Ishikawa (cell line): ENCODE results near the gene PDE1C.

Experiments used
- CEBPB ChIP-seq: IDR thresholded peaks from 2 replicates; pipeline ENCODE4 v1.6.1; 2012
- CREB1 ChIP-seq: IDR thresholded peaks from 2 replicates; pipeline ENCODE4 v1.6.1; 2012; ENCODE audit warnings: low read depth
- EGR1 ChIP-seq: IDR thresholded peaks from 2 replicates; pipeline ENCODE4 v1.6.1; 2012
- EP300 ChIP-seq: IDR thresholded peaks from 2 replicates; pipeline ENCODE4 v1.6.1; 2012; ENCODE audit warnings: borderline replicate concordance
- FOXM1 ChIP-seq: IDR thresholded peaks from 2 replicates; pipeline ENCODE4 v1.6.1; 2012; ENCODE audit warnings: low read depth, borderline replicate concordance
- MAX ChIP-seq: IDR thresholded peaks from 2 replicates; pipeline ENCODE4 v1.6.1; 2012
- NFIC ChIP-seq: IDR thresholded peaks from 2 replicates; pipeline ENCODE4 v1.6.1; 2012
- RAD21 ChIP-seq: IDR thresholded peaks from 2 replicates; pipeline ENCODE4 v1.6.1; 2012; ENCODE audit warnings: low read depth
- REST ChIP-seq: IDR thresholded peaks from 2 replicates; pipeline ENCODE4 v1.6.1; 2012; ENCODE audit warnings: low read depth, mild to moderate bottlenecking
- TAF1 ChIP-seq: IDR thresholded peaks from 2 replicates; pipeline ENCODE4 v1.6.1; 2012; ENCODE audit warnings: low read depth, mild to moderate bottlenecking
- TEAD4 ChIP-seq: IDR thresholded peaks from 2 replicates; pipeline ENCODE4 v1.6.1; 2012
- USF1 ChIP-seq: IDR thresholded peaks from 2 replicates; pipeline ENCODE4 v1.6.1; 2012
- YY1 ChIP-seq: IDR thresholded peaks from 2 replicates; pipeline ENCODE4 v1.6.1; 2012; ENCODE audit warnings: low read depth
- ZBTB7A ChIP-seq: IDR thresholded peaks from 2 replicates; pipeline ENCODE4 v1.6.1; 2012; ENCODE audit warnings: low read depth

GRCh38 chr7:31954500-31954899 lies 115.7 kb downstream of the PDE1C start:
- TF ChIP-seq ZBTB7A = no peak
- TF ChIP-seq TAF1 = no peak
- no peak for TF ChIP-seq RAD21
- TF ChIP-seq REST = no peak
- no peak for TF ChIP-seq EP300
- TF ChIP-seq TEAD4 = no peak
- TF ChIP-seq NFIC = no peak
- TF ChIP-seq YY1 = no peak
- no peak for TF ChIP-seq FOXM1
- TF ChIP-seq CEBPB = no peak
- TF ChIP-seq CREB1 = no peak
- no peak for TF ChIP-seq MAX
- TF ChIP-seq USF1 = no peak
- no peak for TF ChIP-seq EGR1
